GM19240 (cell line): Measurements from ENCODE around the gene PRSS3.
"Not testable (repeated sequence)": the region's sequence is repeated elsewhere in the genome, so short reads cannot be mapped to it uniquely, and the experiment has no call there.

Experiments used
- DNase-seq: peaks from one replicate; pipeline ENCODE4 v3.0.0; 2011; ENCODE audit warnings: low spot score; ENCODE audit not compliant: insufficient read length

PRSS3 gene

GRCh38 chr9:33795281-33795680, at the start of gene PRSS3:
Gene PRSS3, plus strand, starts transcription at chr9:33795561. Its CDS starts 13 bp downstream, at chr9:33795574.
- no peak for DNase-seq

DNA sequence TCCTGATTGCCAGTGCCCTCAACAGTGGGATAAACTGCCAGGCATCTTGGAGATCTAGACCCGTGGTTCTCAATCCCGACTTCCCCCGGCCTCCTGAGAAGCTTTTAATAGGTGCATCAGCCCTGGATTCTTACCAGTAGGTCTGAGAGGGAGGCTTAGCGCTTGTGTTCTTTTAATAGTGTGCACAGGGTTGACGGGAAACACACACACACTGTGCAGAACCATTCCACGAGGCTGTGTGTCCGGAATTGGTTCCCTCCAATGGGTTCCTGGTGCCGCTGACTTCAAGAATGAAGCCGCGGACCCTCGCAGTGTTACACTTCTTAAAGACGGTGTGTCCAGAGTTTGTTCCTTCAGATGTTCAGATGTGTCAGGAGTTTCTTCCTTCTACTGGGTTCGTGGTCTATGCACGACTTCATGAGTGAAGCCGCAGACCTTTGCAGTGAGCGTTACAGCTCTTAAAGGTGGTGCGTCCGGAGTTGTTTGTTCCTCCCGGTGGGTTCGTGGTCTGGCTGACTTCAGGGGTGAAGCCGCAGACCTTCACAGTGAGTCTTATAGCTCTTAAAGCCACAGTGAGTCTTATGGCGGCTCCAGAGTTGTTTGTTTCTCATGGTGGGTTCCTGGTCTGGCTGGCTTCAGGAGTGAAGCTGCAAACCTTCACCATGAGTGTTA, 46.6 kb upstream of the PRSS3 start:
- DNase-seq = no peak

GRCh38 chr9:33749305-33749654, 46.1 kb upstream of the PRSS3 start:
- not testable (repeated sequence) for DNase-seq

- no peak for DNase-seq
Measured at GRCh38 chr9:33750307-33750838, 45.0 kb upstream of the PRSS3 start.

GRCh38 chr9:33750839-33751339, 44.5 kb upstream of the PRSS3 start:
- no peak for DNase-seq

- no peak for DNase-seq
Measured at GRCh38 chr9:33751536-33752129, 43.7 kb upstream of the PRSS3 start.

DNA sequence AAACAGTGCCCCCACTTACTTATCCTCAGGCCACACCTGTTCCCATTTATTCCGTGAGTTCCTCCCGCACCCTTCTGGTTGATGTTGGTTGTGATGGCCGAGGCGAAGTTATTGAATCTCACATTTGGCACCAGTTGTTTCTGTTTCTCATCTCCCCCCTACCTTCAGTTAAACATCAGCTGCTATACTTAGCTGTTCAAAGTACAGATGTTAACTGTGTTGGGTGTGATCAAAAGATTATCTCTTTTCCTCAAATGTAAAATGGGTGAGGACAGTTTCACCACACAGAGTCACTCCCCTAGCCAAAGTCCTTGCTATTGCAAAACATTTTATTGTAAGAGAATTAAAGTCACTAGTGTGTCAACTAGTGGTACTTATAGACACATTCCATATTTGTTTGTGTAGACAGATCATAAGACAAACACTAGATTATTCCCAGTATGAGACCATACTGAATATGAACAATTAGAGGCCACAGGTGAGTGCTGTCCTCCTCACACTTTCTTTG, 43.2 kb upstream of the PRSS3 start:
- no peak for DNase-seq

GRCh38 chr9:33752789-33753188, 42.6 kb upstream of the PRSS3 start:
- DNase-seq = not testable (repeated sequence)

GRCh38 chr9:33759648-33760047, 35.7 kb upstream of the PRSS3 start:
- not testable (repeated sequence) for DNase-seq

DNA sequence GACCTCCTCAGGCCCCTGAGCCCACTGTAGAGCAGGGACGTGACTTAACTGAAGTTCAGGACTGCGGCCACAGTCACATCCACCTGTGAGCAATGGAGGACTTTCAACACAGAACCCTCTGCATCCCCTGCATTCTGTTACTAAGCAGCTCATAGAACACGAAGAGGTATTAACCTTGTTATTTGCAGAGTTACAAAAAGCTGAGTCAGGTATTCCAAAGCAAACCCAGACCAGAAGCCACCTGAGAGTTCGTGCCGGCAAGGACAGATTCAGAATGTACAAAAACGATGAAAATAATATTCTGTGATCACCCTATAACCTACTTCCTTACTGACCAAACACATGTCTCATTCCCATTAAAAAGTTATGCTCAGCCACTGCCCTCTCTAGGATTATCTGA, 33.0 kb upstream of the PRSS3 start:
- no peak for DNase-seq

- not testable (repeated sequence) for DNase-seq
Measured at GRCh38 chr9:33763709-33764108, 31.7 kb upstream of the PRSS3 start.

GRCh38 chr9:33765411-33765810, 29.9 kb upstream of the PRSS3 start:
- no peak for DNase-seq

GRCh38 chr9:33770156-33770880, 25.0 kb upstream of the PRSS3 start:
- not testable (repeated sequence) for DNase-seq

DNA sequence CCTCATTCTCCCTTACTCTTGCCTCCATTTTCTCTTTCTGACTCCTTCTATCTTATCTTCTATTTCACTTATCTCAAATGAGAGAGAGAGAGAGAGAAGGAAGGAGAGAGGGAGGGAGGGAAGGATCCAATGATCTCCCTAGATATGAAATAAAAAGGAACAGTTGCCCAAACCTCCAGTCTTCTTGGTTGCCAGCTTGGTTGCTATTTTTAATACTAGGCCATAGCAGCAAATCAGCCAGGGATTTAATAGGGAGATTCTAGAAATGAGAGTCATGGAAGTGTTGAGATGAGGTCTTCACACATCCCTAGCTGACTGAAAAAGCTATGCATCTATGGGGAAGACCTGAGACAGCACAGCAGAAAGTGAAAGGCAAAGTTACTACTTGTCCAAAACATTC, 22.2 kb upstream of the PRSS3 start:
- not testable (repeated sequence) for DNase-seq

DNA sequence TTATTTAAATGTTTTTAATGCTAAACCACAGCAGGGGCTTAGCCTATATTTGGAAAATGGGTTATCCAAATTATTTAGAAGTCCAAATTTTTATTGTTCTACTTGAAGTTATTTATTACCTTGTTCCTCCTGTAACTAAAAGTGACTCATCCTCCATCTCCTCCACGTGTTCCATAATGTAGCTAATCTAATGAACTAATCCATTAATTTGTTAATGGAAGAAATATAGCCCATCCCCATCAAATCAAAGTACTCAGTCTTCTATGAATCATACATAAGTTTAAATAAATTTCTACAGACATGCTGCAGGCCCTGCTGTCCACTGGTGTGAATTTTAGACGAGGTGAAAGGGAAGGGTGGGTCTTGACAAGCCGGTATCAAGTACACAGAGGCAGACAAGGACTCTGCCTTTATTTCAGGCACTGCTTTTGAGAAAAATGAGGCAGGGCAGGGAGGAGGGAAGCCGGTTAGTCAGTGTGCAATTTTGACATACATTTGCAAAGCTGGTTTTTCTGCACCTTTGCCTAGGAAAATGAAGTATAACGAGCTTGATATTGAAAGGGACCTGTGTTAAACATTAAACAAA, 21.2 kb upstream of the PRSS3 start:
- not testable (repeated sequence) for DNase-seq

- DNase-seq = no peak
Measured at GRCh38 chr9:33776578-33776977, 18.8 kb upstream of the PRSS3 start.

DNA sequence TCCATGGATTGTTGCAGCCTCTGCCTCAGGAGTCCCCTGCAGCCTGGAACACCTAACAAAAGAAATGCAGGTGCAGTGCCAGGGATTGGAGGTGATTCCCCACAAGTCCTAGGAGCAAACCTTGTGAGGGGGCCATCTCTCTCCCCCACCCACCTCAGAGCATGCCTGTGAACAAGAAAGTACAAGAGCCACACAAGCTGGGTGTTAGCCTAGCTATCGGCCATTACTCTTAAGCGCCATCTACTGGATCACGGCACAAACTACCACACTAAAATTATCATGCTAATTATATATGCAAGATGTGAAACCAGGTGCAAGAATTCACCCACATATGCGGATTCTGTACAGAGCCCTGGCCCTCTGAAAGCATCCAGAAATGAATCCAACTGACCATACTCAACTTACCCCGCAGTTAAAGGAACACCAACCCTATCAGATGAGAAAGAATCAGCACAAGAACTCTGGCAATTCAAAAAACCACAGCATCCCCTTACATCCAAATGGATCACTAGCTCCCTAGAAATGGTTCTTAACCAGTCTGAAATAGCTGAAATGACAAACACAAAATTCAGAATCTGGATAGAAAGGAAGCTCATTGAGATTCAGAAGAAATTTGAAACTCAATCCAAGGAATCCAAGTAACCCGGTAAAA, 16.5 kb upstream of the PRSS3 start:
- DNase-seq = peak; percentile 41

GRCh38 chr9:33780276-33780675, 15.1 kb upstream of the PRSS3 start:
- no peak for DNase-seq

DNA sequence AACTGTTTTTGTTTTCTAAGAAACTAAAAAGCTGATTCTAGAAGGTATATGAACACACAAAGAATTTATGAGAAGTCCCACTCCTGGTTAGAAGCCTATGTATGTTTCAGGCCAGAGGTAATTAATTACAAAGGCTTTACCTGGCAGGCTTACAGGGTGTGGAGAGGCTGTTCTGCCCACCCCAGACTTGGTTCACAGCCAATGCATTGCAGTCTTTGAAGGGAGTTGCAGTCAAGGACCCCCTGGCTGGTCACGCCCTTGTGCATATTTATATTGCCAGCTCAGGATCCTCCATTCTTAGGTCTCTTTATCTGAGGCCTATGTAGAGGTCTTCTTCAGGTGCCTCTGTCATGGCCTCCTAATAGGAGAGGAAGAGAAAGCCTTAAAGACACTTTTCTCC, 13.6 kb upstream of the PRSS3 start:
- no peak for DNase-seq

- no peak for DNase-seq
Measured at GRCh38 chr9:33782395-33783152, 12.8 kb upstream of the PRSS3 start.
